Measurements from ENCODE around the gene TPPP2.

The TPPP2 gene

DNA sequence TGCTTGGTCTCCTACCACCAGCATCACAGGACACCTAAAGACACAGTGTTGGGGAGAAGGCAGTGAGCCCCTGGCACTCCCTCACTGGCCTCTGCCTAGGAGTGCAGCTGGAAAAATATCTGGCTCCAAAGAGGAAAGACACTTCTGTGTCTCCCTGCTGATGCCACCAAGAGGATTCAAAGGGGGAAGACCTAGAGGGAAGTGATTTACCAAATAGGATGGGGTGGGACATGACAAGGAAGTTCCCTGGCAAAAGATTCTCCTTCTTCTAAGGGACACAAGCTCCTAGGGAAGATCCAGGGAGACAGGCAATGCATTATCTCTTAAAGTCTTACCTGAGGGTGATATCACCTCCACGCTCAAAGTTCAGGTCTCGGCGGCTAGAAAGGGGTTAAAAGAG lies 11.2 kb upstream of the TPPP2 start:
- Histone ChIP-seq H3K9me3 (ENCODE audit: low read length) (no peaks in the 10 kb centered on the region), H3K79me2 (ENCODE audit: insufficient read depth, low read length) (no peaks in the 10 kb centered on the region), H3K4me1 (ENCODE audit: insufficient read depth, low read length, severe bottlenecking) (no peaks in the 10 kb centered on the region), H3K4me2 (ENCODE audit: low read length) (no peak overlapping the region), H3K9ac (ENCODE audit: low read length) (no peak overlapping the region), H3K4me3 (ENCODE audit: low read depth, low read length, poor library complexity, severe bottlenecking) (no peak overlapping the region), H3K27me3 (ENCODE audit: insufficient read depth, low read length) (peaks cover 5% of the 10 kb centered on the region; the same call in 1 of the 2 replicates), H3K27ac (ENCODE audit: low read depth, low read length, poor library complexity, severe bottlenecking) (no peak overlapping the region), H4K20me1 (ENCODE audit: insufficient read depth, low read length) (no peaks in the 10 kb centered on the region), H3K36me3 (ENCODE audit: insufficient read depth, low read length) (no peaks in the 10 kb centered on the region), H2AFZ (ENCODE audit: low read length) (no peak overlapping the region), H3F3A (ENCODE audit: insufficient read depth, low read length) (no peaks in the 10 kb centered on the region), H3K9me2 (ENCODE audit: low read depth, low read length) (no peaks in the 10 kb centered on the region)
- TF ChIP-seq EZH2 (IDR thresholded peaks at IDR 0.05; ENCODE audit: borderline replicate concordance, low read length) = no peak
- TF ChIP-seq, protein P1, sequence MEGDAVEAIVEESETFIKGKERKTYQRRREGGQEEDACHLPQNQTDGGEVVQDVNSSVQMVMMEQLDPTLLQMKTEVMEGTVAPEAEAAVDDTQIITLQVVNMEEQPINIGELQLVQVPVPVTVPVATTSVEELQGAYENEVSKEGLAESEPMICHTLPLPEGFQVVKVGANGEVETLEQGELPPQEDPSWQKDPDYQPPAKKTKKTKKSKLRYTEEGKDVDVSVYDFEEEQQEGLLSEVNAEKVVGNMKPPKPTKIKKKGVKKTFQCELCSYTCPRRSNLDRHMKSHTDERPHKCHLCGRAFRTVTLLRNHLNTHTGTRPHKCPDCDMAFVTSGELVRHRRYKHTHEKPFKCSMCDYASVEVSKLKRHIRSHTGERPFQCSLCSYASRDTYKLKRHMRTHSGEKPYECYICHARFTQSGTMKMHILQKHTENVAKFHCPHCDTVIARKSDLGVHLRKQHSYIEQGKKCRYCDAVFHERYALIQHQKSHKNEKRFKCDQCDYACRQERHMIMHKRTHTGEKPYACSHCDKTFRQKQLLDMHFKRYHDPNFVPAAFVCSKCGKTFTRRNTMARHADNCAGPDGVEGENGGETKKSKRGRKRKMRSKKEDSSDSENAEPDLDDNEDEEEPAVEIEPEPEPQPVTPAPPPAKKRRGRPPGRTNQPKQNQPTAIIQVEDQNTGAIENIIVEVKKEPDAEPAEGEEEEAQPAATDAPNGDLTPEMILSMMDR (IDR thresholded peaks at IDR 0.05; ENCODE audit: low read length) = no peak

- Histone ChIP-seq H3K4me1 (ENCODE audit: insufficient read depth, low read length, severe bottlenecking) (no peaks in the 10 kb centered on the region), H3K27ac (ENCODE audit: low read depth, low read length, poor library complexity, severe bottlenecking) (no peak overlapping the region)
- TF ChIP-seq, protein P1 (IDR thresholded peaks at IDR 0.05; ENCODE audit: low read length) = no peak
- TF ChIP-seq EZH2 (IDR thresholded peaks at IDR 0.05; ENCODE audit: borderline replicate concordance, low read length) = no peak
Measured at GRCh38 chr14:21019366-21019765, 10.7 kb upstream of the TPPP2 start.

GRCh38 chr14:21020977-21021545 lies 9.0 kb upstream of the TPPP2 start:
- H3K4me2 ChIP-seq (ENCODE audit: low read length) = no peak overlapping the region
- no peak overlapping the region for H3K27ac ChIP-seq (ENCODE audit: low read depth, low read length, poor library complexity, severe bottlenecking)
- no peak overlapping the region for H3K9ac ChIP-seq (ENCODE audit: low read length)
- no peak for TF ChIP-seq EZH2 (IDR thresholded peaks at IDR 0.05; ENCODE audit: borderline replicate concordance, low read length)
- TF ChIP-seq, protein P1 (IDR thresholded peaks at IDR 0.05; ENCODE audit: low read length) = no peak
- H3K4me3 ChIP-seq (ENCODE audit: low read depth, low read length, poor library complexity, severe bottlenecking) = no peak overlapping the region
- no peaks in the 10 kb centered on the region for H3K9me3 ChIP-seq (ENCODE audit: low read length)
- H2AFZ ChIP-seq (ENCODE audit: low read length) = no peak overlapping the region
- no peaks in the 10 kb centered on the region for H3K79me2 ChIP-seq (ENCODE audit: insufficient read depth, low read length)
- peaks cover 5% of the 10 kb centered on the region for H3K27me3 ChIP-seq (ENCODE audit: insufficient read depth, low read length)
- H3K4me1 ChIP-seq (ENCODE audit: insufficient read depth, low read length, severe bottlenecking) = peaks cover 2% of the 10 kb centered on the region
- no peaks in the 10 kb centered on the region for H3K36me3 ChIP-seq (ENCODE audit: insufficient read depth, low read length)
- no peaks in the 10 kb centered on the region for H3F3A ChIP-seq (ENCODE audit: insufficient read depth, low read length)
- H3K9me2 ChIP-seq (ENCODE audit: low read depth, low read length) = no peaks in the 10 kb centered on the region
- H4K20me1 ChIP-seq (ENCODE audit: insufficient read depth, low read length) = no peaks in the 10 kb centered on the region

More at GRCh38 chr14:21019366-21019765, 10.7 kb upstream of the TPPP2 start:
- Histone ChIP-seq H4K20me1 (ENCODE audit: insufficient read depth, low read length) (no peaks in the 10 kb centered on the region), H3K4me3 (ENCODE audit: low read depth, low read length, poor library complexity, severe bottlenecking) (no peak overlapping the region), H3F3A (ENCODE audit: insufficient read depth, low read length) (no peaks in the 10 kb centered on the region), H3K4me2 (ENCODE audit: low read length) (no peak overlapping the region), H2AFZ (ENCODE audit: low read length) (no peak overlapping the region), H3K27me3 (ENCODE audit: insufficient read depth, low read length) (peaks cover 5% of the 10 kb centered on the region), H3K36me3 (ENCODE audit: insufficient read depth, low read length) (no peaks in the 10 kb centered on the region), H3K79me2 (ENCODE audit: insufficient read depth, low read length) (no peaks in the 10 kb centered on the region), H3K9me3 (ENCODE audit: low read length) (no peaks in the 10 kb centered on the region), H3K9me2 (ENCODE audit: low read depth, low read length) (no peaks in the 10 kb centered on the region), H3K9ac (ENCODE audit: low read length) (no peak overlapping the region)

Data from OCI-LY1 (cell line).